ENCODE results near the gene GRIK2. TPM values are rescaled to one million over a fixed set of nuclear protein-coding genes. Genes with fewer than 3 reads are reported as not detected.

GRIK2 gene
- total RNA-seq, 2 experiments from 2014 or later: not detected

- no peak for TF ChIP-seq CTCF (IDR thresholded peaks at IDR 0.05)
- DNase-seq (no peak), ATAC-seq (no peak)
- POLR2A ChIA-PET: no interaction called here
- no peaks in the 10 kb centered on the region for H3K4me1 Mint-ChIP-seq (ENCODE audit: low read depth)
- H3K36me3 Mint-ChIP-seq (ENCODE audit: low read depth): no peaks in the 10 kb centered on the region
- CTCF ChIA-PET: no interaction called here
- no peak overlapping the region for H3K4me3 Mint-ChIP-seq
- H3K27me3 Mint-ChIP-seq: no peaks in the 10 kb centered on the region
- no peaks in the 10 kb centered on the region for H3K9me3 Mint-ChIP-seq
- no peak overlapping the region for H3K27ac Mint-ChIP-seq
- intact Hi-C loops (cut with micrococcal nuclease): no loop called here
These were observed 367.5 kb downstream of the GRIK2 start for GRCh38 chr6:101760843-101761621.

- TF ChIP-seq CTCF (IDR thresholded peaks at IDR 0.05): no peak
- ChIA-PET POLR2A (no interaction called here), CTCF (no interaction called here)
- no peak overlapping the region for H3K4me3 Mint-ChIP-seq
- H3K9me3 Mint-ChIP-seq: no peaks in the 10 kb centered on the region
- DNase-seq: no peak
- ATAC-seq: no peak
- H3K27ac Mint-ChIP-seq: no peak overlapping the region
- intact Hi-C loops (cut with micrococcal nuclease): no loop called here
- H3K27me3 Mint-ChIP-seq: no peaks in the 10 kb centered on the region
- no peaks in the 10 kb centered on the region for H3K36me3 Mint-ChIP-seq (ENCODE audit: low read depth)
- no peaks in the 10 kb centered on the region for H3K4me1 Mint-ChIP-seq (ENCODE audit: low read depth)
These were observed 369.3 kb downstream of the GRIK2 start for GRCh38 chr6:101762851-101763250.

- Mint-ChIP-seq H3K27ac (no peak overlapping the region), H3K9me3 (no peaks in the 10 kb centered on the region), H3K36me3 (ENCODE audit: low read depth) (no peaks in the 10 kb centered on the region), H3K4me3 (no peak overlapping the region), H3K4me1 (ENCODE audit: low read depth) (no peaks in the 10 kb centered on the region), H3K27me3 (no peaks in the 10 kb centered on the region)
- intact Hi-C loops (cut with micrococcal nuclease): no loop called here
- CTCF ChIA-PET: no interaction called here
- no peak for TF ChIP-seq CTCF (IDR thresholded peaks at IDR 0.05)
- ATAC-seq: no peak
- POLR2A ChIA-PET: no interaction called here
- no peak for DNase-seq
These were observed 371.8 kb downstream of the GRIK2 start for GRCh38 chr6:101765281-101765680.

GRCh38 chr6:101770116-101770515, 376.6 kb downstream of the GRIK2 start:
- TF ChIP-seq CTCF (IDR thresholded peaks at IDR 0.05): no peak
- H3K4me3 Mint-ChIP-seq: no peak overlapping the region
- ChIA-PET CTCF (no interaction called here), POLR2A (no interaction called here)
- no peaks in the 10 kb centered on the region for H3K27me3 Mint-ChIP-seq
- intact Hi-C loops (cut with micrococcal nuclease): no loop called here
- no peak for ATAC-seq
- no peaks in the 10 kb centered on the region for H3K36me3 Mint-ChIP-seq (ENCODE audit: low read depth)
- H3K4me1 Mint-ChIP-seq (ENCODE audit: low read depth): no peaks in the 10 kb centered on the region
- peaks cover 3% of the 10 kb centered on the region for H3K9me3 Mint-ChIP-seq
- no peak overlapping the region for H3K27ac Mint-ChIP-seq
- no peak for DNase-seq

- intact Hi-C loops (cut with micrococcal nuclease): no loop called here
- ATAC-seq: no peak
- CTCF ChIA-PET: no interaction called here
- no peak for DNase-seq
- no peaks in the 10 kb centered on the region for H3K36me3 Mint-ChIP-seq (ENCODE audit: low read depth)
- no peak overlapping the region for H3K27ac Mint-ChIP-seq
- no peaks in the 10 kb centered on the region for H3K27me3 Mint-ChIP-seq
- H3K9me3 Mint-ChIP-seq: peaks cover 3% of the 10 kb centered on the region
- H3K4me3 Mint-ChIP-seq: no peak overlapping the region
- POLR2A ChIA-PET: no interaction called here
- no peak for TF ChIP-seq CTCF (IDR thresholded peaks at IDR 0.05)
- no peaks in the 10 kb centered on the region for H3K4me1 Mint-ChIP-seq (ENCODE audit: low read depth)
These were observed 383.4 kb downstream of the GRIK2 start for GRCh38 chr6:101776919-101777350.
